ENCODE results near the gene RBM12.
A peak's percentile ranks its signal among the peaks of the same experiment; 100 is the strongest.

The RBM12 gene

GRCh38 chr20:35602851-35603495 lies 61.7 kb downstream of the RBM12 start:
- no peak for TF ChIP-seq CTCF (conservative IDR thresholded peaks at IDR 0.05; ENCODE audit: low read depth, low read length)
- H3K4me3 ChIP-seq (ENCODE audit: low read depth, low read length): no peak overlapping the region
- no peak for DNase-seq (ENCODE audit: low read depth)

GRCh38 chr20:35601990-35602389 lies 62.7 kb downstream of the RBM12 start:
- DNase-seq (ENCODE audit: low read depth): no peak
- peak overlapping the region; percentile 50 for H3K4me3 ChIP-seq (ENCODE audit: low read depth, low read length)
- no peak for TF ChIP-seq CTCF (conservative IDR thresholded peaks at IDR 0.05; ENCODE audit: low read depth, low read length)

GRCh38 chr20:35600993-35601973 lies 63.4 kb downstream of the RBM12 start:
- H3K4me3 ChIP-seq (ENCODE audit: low read depth, low read length): peak overlapping the region; percentile 50
- peak; percentile 77 for DNase-seq (ENCODE audit: low read depth)
- TF ChIP-seq CTCF (conservative IDR thresholded peaks at IDR 0.05; ENCODE audit: low read depth, low read length): peak; percentile 50

- TF ChIP-seq CTCF (conservative IDR thresholded peaks at IDR 0.05; ENCODE audit: low read depth, low read length): no peak
- peak overlapping the region; percentile 50 for H3K4me3 ChIP-seq (ENCODE audit: low read depth, low read length)
- no peak for DNase-seq (ENCODE audit: low read depth)
Observed at GRCh38 chr20:35600176-35600992, 64.3 kb downstream of the RBM12 start.

- H3K4me3 ChIP-seq (ENCODE audit: low read depth, low read length): no peak overlapping the region
- DNase-seq (ENCODE audit: low read depth): no peak
- no peak for TF ChIP-seq CTCF (conservative IDR thresholded peaks at IDR 0.05; ENCODE audit: low read depth, low read length)
Observed at GRCh38 chr20:35599776-35600120, 65.0 kb downstream of the RBM12 start.
